Liver (tissue), 3 donors: Measurements from ENCODE around the gene GAN.

Source experiments
- CTCF ChIP-seq: fragments of 150-350 bp; IDR thresholded peaks from 2 replicates; pipeline ENCODE4 v1.5.1; 2017; ENCODE audit warnings: improper control_type of control experiment, low read depth, low read length; ENCODE audit not compliant: missing input control
- JUND ChIP-seq, 2 donors: IDR thresholded peaks; 2 replicates each; pipeline ENCODE4 v1.6.1; 2016; ENCODE audit warnings: antibody characterized with exemption in 2 of 2
- RAD21 ChIP-seq, 2 donors: IDR thresholded peaks; 2 replicates each; pipeline ENCODE4 v1.6.1; 2016; ENCODE audit warnings: antibody characterized with exemption in 2 of 2, mild to moderate bottlenecking in 2 of 2
- REST ChIP-seq: IDR thresholded peaks from 2 replicates; pipeline ENCODE4 v1.6.1; 2016; ENCODE audit warnings: antibody characterized with exemption, mild to moderate bottlenecking
- TAF1 ChIP-seq: conservative IDR thresholded peaks from 2 replicates; pipeline ENCODE4 v1.6.1; 2016; ENCODE audit warnings: antibody characterized with exemption, mild to moderate bottlenecking
- donor health status: healthy.
- donor health status: healthy.

- TF ChIP-seq RAD21 (IDR thresholded peaks at IDR 0.05) (no peak), CTCF (no peak), TAF1 (no peak), JUND (IDR thresholded peaks at IDR 0.05) (no peak), REST (no peak)
Observed at GRCh38 chr16:81394416-81394815, 79.7 kb downstream of the GAN start.
